Neuronal stem cell (in vitro differentiated cells): ENCODE data around the gene SLC26A11.
"Not testable (repeated sequence)": the region's sequence is repeated elsewhere in the genome, so short reads cannot be mapped to it uniquely, and the experiment has no call there.

ENCODE experiments used
- DNase-seq: peaks from one replicate; pipeline ENCODE4 v3.0.0-alpha.2; 2013; ENCODE audit warnings: low spot score
- H2AFZ ChIP-seq: one replicate; pipeline ENCODE4 v1.6.1; 2013; ENCODE audit warnings: mild to moderate bottlenecking, low read length, inconsistent platforms
- H2AK5ac ChIP-seq: 2 replicates; pipeline ENCODE4 v1.6.1; 2013; ENCODE audit warnings: low read depth, mild to moderate bottlenecking, inconsistent platforms, low read length, moderate library complexity, mixed read lengths
- H2BK120ac ChIP-seq: 2 replicates; pipeline ENCODE4 v1.6.1; 2013; ENCODE audit warnings: low read depth, mild to moderate bottlenecking, inconsistent platforms, low read length, moderate library complexity, mixed read lengths
- H2BK12ac ChIP-seq: one replicate; pipeline ENCODE4 v1.6.1; 2013; ENCODE audit warnings: low read length, inconsistent platforms
- H2BK15ac ChIP-seq: 2 replicates; pipeline ENCODE4 v1.6.1; 2013; ENCODE audit warnings: mild to moderate bottlenecking, low read length, inconsistent platforms, mixed read lengths
- H2BK5ac ChIP-seq: one replicate; pipeline ENCODE4 v1.6.1; 2013; ENCODE audit warnings: inconsistent platforms, mild to moderate bottlenecking, low read length, moderate library complexity
- H3K14ac ChIP-seq: one replicate; pipeline ENCODE4 v1.6.1; 2013; ENCODE audit warnings: low read length, inconsistent platforms
- H3K18ac ChIP-seq: 2 replicates; pipeline ENCODE4 v1.6.1; 2013; ENCODE audit warnings: low read length, inconsistent platforms
- H3K23ac ChIP-seq: 2 replicates; pipeline ENCODE4 v1.6.1; 2013; ENCODE audit warnings: low read depth, mild to moderate bottlenecking, mixed read lengths, low read length, inconsistent platforms; ENCODE audit not compliant: poor library complexity
- H3K27ac ChIP-seq: replicated peaks from 3 replicates; pipeline ENCODE4 v1.5.1; 2013; ENCODE audit warnings: low read length, inconsistent platforms
- H3K27me3 ChIP-seq, 3 experiments: 2 replicates each; pipeline ENCODE4 v1.6.1; 2013; ENCODE audit warnings: low read length in 3 of 3, mild to moderate bottlenecking in 2 of 3, inconsistent platforms in 1 of 3, low read depth in 1 of 3, mixed read lengths in 1 of 3, moderate library complexity in 1 of 3; ENCODE audit not compliant: control insufficient read depth in 3 of 3, insufficient read depth in 3 of 3
- H3K36me3 ChIP-seq, 2 donors: replicated peaks in 1 of 2; 2 replicates each; pipeline ENCODE4 v1.6.1; 2013; ENCODE audit warnings: low read length in 2 of 2; ENCODE audit not compliant: control insufficient read depth in 2 of 2, insufficient read depth in 2 of 2
- H3K4ac ChIP-seq: 2 replicates; pipeline ENCODE4 v1.6.1; 2013; ENCODE audit warnings: inconsistent platforms, mild to moderate bottlenecking, low read length, moderate library complexity
- H3K4me1 ChIP-seq, 2 donors: 1 replicate in 1 of 2; 2 replicates in 1 of 2; pipeline ENCODE4 v1.6.1; 2013; ENCODE audit warnings: low read length in 2 of 2, low read depth in 1 of 2; ENCODE audit not compliant: control insufficient read depth in 2 of 2, insufficient read depth in 1 of 2
- H3K4me2 ChIP-seq: one replicate; pipeline ENCODE4 v1.6.1; 2013; ENCODE audit warnings: mild to moderate bottlenecking, low read length, inconsistent platforms; ENCODE audit not compliant: insufficient read depth, poor library complexity, severe bottlenecking
- H3K4me3 ChIP-seq, 2 donors: 2 replicates each; pipeline ENCODE4 v1.5.1; 2013; ENCODE audit warnings: low read length in 2 of 2, mild to moderate bottlenecking in 2 of 2, inconsistent platforms in 1 of 2, moderate library complexity in 1 of 2
- H3K79me1 ChIP-seq: one replicate; pipeline ENCODE4 v1.6.1; 2013; ENCODE audit warnings: low read depth, mild to moderate bottlenecking, inconsistent platforms, low read length, moderate library complexity
- H3K9ac ChIP-seq: one replicate; pipeline ENCODE4 v1.6.1; 2013; ENCODE audit warnings: mild to moderate bottlenecking, low read depth, low read length, inconsistent platforms; ENCODE audit not compliant: poor library complexity
- H3K9me3 ChIP-seq, 2 donors: replicated peaks in 1 of 2; 2 replicates each; pipeline versions ENCODE3 to v1.6.1; 2013; ENCODE audit warnings: low read length in 2 of 2, mild to moderate bottlenecking in 2 of 2, inconsistent platforms in 1 of 2, low read depth in 1 of 2, mixed read lengths in 1 of 2, moderate library complexity in 1 of 2; ENCODE audit not compliant: control insufficient read depth in 2 of 2, insufficient read depth in 1 of 2
- H4K8ac ChIP-seq: one replicate; pipeline ENCODE4 v1.6.1; 2013; ENCODE audit warnings: low read depth, mild to moderate bottlenecking, inconsistent platforms, low read length, moderate library complexity
- H4K91ac ChIP-seq: one replicate; pipeline ENCODE4 v1.6.1; 2013; ENCODE audit warnings: low read length, low read depth, mild to moderate bottlenecking, inconsistent platforms; ENCODE audit not compliant: poor library complexity
- WGBS, 2 donors: extraction: QIAGEN DNeasy Blood & Tissue Kit; methylation state at CpG; one replicate each; pipeline ENCODE4 v1.1.7; 2013; ENCODE audit warnings: missing lambda C conversion rate in 2 of 2, mixed read lengths in 1 of 2; ENCODE audit not compliant: insufficient read length in 2 of 2, insufficient replicate concordance in 1 of 2; ENCODE audit errors: extremely low coverage in 2 of 2; 5-methylcytosine and 5-hydroxymethylcytosine counted together

The SLC26A11 gene

GRCh38 chr17:80195671-80196529 is 24.3 kb upstream of the SLC26A11 start:
- DNase-seq = no peak

GRCh38 chr17:80196652-80197051 is 23.6 kb upstream of the SLC26A11 start:
- Histone ChIP-seq H3K79me1 (no peaks in the 10 kb centered on the region), H3K27me3 (peaks cover 0 to 18% (median 0%) of the 10 kb centered on the region in 3 experiments), H2BK12ac (no peak overlapping the region), H3K23ac (peak overlapping the region; percentile 68), H3K9me3 (no peaks in the 10 kb centered on the region), H3K18ac (peak overlapping the region; percentile 71), H2BK120ac (no peak overlapping the region), H3K4me1 (peaks cover 8 to 10% of the 10 kb centered on the region in 2 donors), H3K36me3 (no peaks in the 10 kb centered on the region), H3K4me2 (no peak overlapping the region), H4K8ac (no peak overlapping the region), H2AFZ (no peak overlapping the region), H3K4ac (no peak overlapping the region), H4K91ac (no peak overlapping the region), H2AK5ac (peak overlapping the region; percentile 75), H3K4me3 (no peak overlapping the region), H2BK5ac (peak overlapping the region; percentile 16), H3K14ac (peak overlapping the region; percentile 71), H3K9ac (no peak overlapping the region), H3K27ac (no peak overlapping the region), H2BK15ac (peak overlapping the region; percentile 85)
- DNase-seq = no peak
- WGBS, 2 donors = no CpG with 5 or more reads among the region's 7 CpGs

More at GRCh38 chr17:80195671-80196529, 24.3 kb upstream of the SLC26A11 start:
- Histone ChIP-seq H4K8ac (peak overlapping the region; percentile 65), H3K4me2 (no peak overlapping the region), H3K18ac (no peak overlapping the region), H2AK5ac (peak overlapping the region; percentile 84), H2BK12ac (peak overlapping the region; percentile 22), H3K36me3 (no peaks in the 10 kb centered on the region), H3K27ac (no peak overlapping the region), H4K91ac (no peak overlapping the region), H3K4me3 (no peak overlapping the region), H3K9ac (no peak overlapping the region), H3K9me3 (no peaks in the 10 kb centered on the region), H3K4ac (no peak overlapping the region), H2AFZ (no peak overlapping the region), H3K4me1 (peaks cover 10 to 14% of the 10 kb centered on the region in 2 donors), H2BK15ac (peak overlapping the region; percentile 85), H3K14ac (peak overlapping the region; percentile 17), H3K79me1 (no peaks in the 10 kb centered on the region), H3K23ac (peak overlapping the region; percentile 89), H2BK120ac (peak overlapping the region; percentile 61), H2BK5ac (no peak overlapping the region), H3K27me3 (peaks cover 0 to 21% (median 0%) of the 10 kb centered on the region in 3 experiments)
- no CpG with 5 or more reads among the region's 27 CpGs for WGBS, 2 donors

GRCh38 chr17:80198144-80198661 is 22.0 kb upstream of the SLC26A11 start:
- Histone ChIP-seq H2BK120ac (no peak overlapping the region), H3K14ac (no peak overlapping the region), H3K27me3 (peaks cover 0 to 9% (median 0%) of the 10 kb centered on the region in 3 experiments), H3K23ac (peak overlapping the region; percentile 35), H3K9me3 (no peaks in the 10 kb centered on the region), H2BK5ac (no peak overlapping the region), H2AK5ac (peak overlapping the region; percentile 89), H3K4ac (peak overlapping the region; percentile 85), H2BK15ac (no peak overlapping the region), H3K9ac (no peak overlapping the region), H2AFZ (peak overlapping the region; percentile 31), H3K79me1 (no peaks in the 10 kb centered on the region), H3K36me3 (no peaks in the 10 kb centered on the region), H3K4me1 (peaks cover 0 to 6% of the 10 kb centered on the region in 2 donors), H4K91ac (no peak overlapping the region), H3K4me2 (no peak overlapping the region), H2BK12ac (peak overlapping the region; percentile 31), H3K4me3 (no peak overlapping the region), H3K18ac (peak overlapping the region; percentile 80), H3K27ac (no peak overlapping the region), H4K8ac (no peak overlapping the region)
- DNase-seq = no peak
- no CpG with 5 or more reads among the region's 27 CpGs for WGBS, 2 donors

- not testable (repeated sequence) for H2AFZ ChIP-seq, H3K27me3 ChIP-seq, H3K27ac ChIP-seq, H4K8ac ChIP-seq, H3K4me2 ChIP-seq, H3K36me3 ChIP-seq, H3K14ac ChIP-seq, H3K79me1 ChIP-seq, H2BK120ac ChIP-seq, H2AK5ac ChIP-seq, H2BK15ac ChIP-seq, H3K23ac ChIP-seq, H3K4ac ChIP-seq, H3K9ac ChIP-seq, H4K91ac ChIP-seq, H2BK5ac ChIP-seq, H3K4me3 ChIP-seq, H2BK12ac ChIP-seq, H3K18ac ChIP-seq, H3K4me1 ChIP-seq, H3K9me3 ChIP-seq, DNase-seq
- WGBS, 2 donors = no CpG with 5 or more reads among the region's 6 CpGs
These were observed 20.9 kb upstream of the SLC26A11 start for GRCh38 chr17:80199295-80199694.
